Measurements from ENCODE around the gene GGT5. TPM values are rescaled to one million over a fixed set of nuclear protein-coding genes. Genes with fewer than 3 reads are reported as not detected.

GGT5 gene
- total RNA-seq, 1 experiment from 2014 or later, result 0.20 TPM

DNA sequence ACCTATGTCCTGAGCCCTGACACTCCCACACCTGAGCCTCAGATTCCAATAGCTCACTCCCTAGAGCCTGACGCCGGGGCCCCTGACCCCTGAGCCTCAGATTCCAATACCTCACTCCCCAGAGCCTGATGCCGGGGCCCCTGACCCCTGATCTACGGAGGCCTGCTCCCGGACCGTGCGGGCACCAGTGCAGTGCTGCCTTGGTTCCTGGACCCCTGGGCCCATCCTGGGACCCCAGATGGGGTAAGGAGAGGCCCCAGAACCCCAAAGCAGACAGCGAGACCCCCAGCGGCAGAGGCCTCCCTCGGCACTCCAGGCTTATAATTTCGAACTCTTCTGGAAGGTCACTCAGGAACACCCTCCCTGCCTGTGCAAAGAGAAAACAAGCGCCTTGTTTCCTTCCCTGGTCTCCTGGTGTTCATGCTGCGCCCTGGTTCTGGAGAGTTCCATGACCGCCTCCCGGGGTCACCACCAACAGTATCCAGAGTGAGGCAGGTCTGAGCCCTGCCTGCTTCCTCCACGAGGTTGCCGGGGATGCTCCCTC, 56.1 kb downstream of the GGT5 start:
- CTCF ChIA-PET, result interaction anchor here (0.6 to 4.4 kb wide), 30 partner anchors 9 to 314 kb away, joined by 3 to 136 read pairs (median 6); partner anchors contain the start of genes GGT5 and SUSD2
- no peak overlapping the region for H3K4me3 Mint-ChIP-seq
- H3K36me3 Mint-ChIP-seq, result no peaks in the 10 kb centered on the region
- no peak for DNase-seq (ENCODE audit: low spot score)
- H3K4me1 Mint-ChIP-seq, result peaks cover 3% of the 10 kb centered on the region; the same call in 1 of the 2 replicates
- no peak overlapping the region for H3K27ac Mint-ChIP-seq
- no peak for TF ChIP-seq NFYB (CRISPR knock-in tag; conservative IDR thresholded peaks at IDR 0.05; ENCODE audit: low read depth)
- no peak for TF ChIP-seq IRF2 (CRISPR knock-in tag; IDR thresholded peaks at IDR 0.05; ENCODE audit: borderline replicate concordance, low read depth)
- TF ChIP-seq RELA (CRISPR knock-in tag; IDR thresholded peaks at IDR 0.05; ENCODE audit: borderline replicate concordance), result no peak
- no peak for TF ChIP-seq NFE2L1 (CRISPR knock-in tag; IDR thresholded peaks at IDR 0.05)
- no peak for TF ChIP-seq SOX15 (CRISPR knock-in tag; IDR thresholded peaks at IDR 0.05)
- TF ChIP-seq, protein P1, sequence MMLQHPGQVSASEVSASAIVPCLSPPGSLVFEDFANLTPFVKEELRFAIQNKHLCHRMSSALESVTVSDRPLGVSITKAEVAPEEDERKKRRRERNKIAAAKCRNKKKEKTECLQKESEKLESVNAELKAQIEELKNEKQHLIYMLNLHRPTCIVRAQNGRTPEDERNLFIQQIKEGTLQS (CRISPR knock-in tag; conservative IDR thresholded peaks at IDR 0.05), result no peak
- H3K9me3 Mint-ChIP-seq, result no peaks in the 10 kb centered on the region
- POLR2A ChIA-PET, result no interaction called here
- no peaks in the 10 kb centered on the region; the same call in 1 of the 2 replicates for H3K27me3 Mint-ChIP-seq (ENCODE audit: low read depth)
- ATAC-seq, result no peak

DNA sequence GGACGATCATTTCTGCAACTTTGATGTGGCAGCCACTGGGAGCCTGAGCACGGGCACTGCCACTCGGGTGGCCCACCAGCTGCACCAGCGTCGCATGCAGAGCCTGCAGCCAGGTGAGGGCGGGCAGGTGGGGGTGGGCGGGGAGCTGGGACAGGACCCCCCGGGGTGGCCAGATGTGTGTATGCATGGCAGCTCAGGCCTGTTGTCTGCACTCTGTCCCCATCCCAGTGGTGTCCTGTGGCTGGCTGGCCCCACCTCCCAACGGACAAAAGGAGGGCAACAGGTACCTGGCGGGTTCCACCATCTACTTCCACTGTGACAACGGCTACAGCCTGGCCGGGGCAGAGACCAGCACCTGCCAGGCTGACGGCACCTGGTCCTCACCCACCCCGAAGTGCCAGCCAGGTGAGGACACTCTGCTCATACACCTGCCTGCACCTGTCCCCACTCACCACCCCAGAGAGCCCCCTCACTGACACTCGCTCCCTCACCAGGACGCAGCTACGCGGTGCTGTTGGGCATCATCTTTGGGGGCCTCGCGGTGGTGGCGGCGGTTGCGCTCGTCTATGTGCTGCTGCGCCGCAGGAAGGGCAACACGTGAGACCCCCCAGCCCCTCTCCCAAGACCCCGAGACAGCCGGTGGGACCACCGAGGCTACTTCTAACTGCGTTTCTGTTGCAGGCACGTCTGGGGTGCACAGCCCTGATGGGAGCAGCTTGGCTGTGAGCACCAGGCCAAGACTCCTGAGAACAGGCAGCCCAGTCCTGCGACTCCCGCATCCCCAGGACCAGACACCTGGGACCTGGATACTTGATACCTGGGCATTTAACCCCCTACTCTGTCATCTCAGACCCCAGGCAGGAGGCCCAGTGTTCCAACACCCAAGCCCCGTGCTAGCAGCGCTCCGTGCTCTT, 56.9 kb downstream of the GGT5 start:
- Mint-ChIP-seq H3K9me3 (no peaks in the 10 kb centered on the region), H3K27ac (no peak overlapping the region), H3K4me3 (no peak overlapping the region), H3K27me3 (ENCODE audit: low read depth) (no peaks in the 10 kb centered on the region; the same call in 1 of the 2 replicates), H3K36me3 (no peaks in the 10 kb centered on the region), H3K4me1 (peaks cover 3% of the 10 kb centered on the region; the same call in 1 of the 2 replicates)
- DNase-seq (ENCODE audit: low spot score), result no peak
- CTCF ChIA-PET, result interaction anchor here (0.7 to 4.2 kb wide), 6 partner anchors 9 to 231 kb away, joined by 3 to 42 read pairs (median 4); no protein-coding TSS in a partner anchor
- POLR2A ChIA-PET, result no interaction called here
- TF ChIP-seq NFATC4 (CRISPR knock-in tag; IDR thresholded peaks at IDR 0.05) (no peak), ZNF671 (CRISPR knock-in tag; IDR thresholded peaks at IDR 0.05) (no peak), MYBL2 (CRISPR knock-in tag; IDR thresholded peaks at IDR 0.05) (no peak), USF1 (CRISPR knock-in tag; IDR thresholded peaks at IDR 0.05) (no peak)
- TF ChIP-seq, protein P2, sequence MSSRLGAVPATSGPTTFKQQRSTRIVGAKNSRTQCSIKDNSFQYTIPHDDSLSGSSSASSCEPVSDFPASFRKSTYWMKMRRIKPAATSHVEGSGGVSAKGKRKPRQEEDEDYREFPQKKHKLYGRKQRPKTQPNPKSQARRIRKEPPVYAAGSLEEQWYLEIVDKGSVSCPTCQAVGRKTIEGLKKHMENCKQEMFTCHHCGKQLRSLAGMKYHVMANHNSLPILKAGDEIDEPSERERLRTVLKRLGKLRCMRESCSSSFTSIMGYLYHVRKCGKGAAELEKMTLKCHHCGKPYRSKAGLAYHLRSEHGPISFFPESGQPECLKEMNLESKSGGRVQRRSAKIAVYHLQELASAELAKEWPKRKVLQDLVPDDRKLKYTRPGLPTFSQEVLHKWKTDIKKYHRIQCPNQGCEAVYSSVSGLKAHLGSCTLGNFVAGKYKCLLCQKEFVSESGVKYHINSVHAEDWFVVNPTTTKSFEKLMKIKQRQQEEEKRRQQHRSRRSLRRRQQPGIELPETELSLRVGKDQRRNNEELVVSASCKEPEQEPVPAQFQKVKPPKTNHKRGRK (CRISPR knock-in tag; IDR thresholded peaks at IDR 0.05; ENCODE audit: borderline replicate concordance), result no peak
- TF ChIP-seq, protein P3, sequence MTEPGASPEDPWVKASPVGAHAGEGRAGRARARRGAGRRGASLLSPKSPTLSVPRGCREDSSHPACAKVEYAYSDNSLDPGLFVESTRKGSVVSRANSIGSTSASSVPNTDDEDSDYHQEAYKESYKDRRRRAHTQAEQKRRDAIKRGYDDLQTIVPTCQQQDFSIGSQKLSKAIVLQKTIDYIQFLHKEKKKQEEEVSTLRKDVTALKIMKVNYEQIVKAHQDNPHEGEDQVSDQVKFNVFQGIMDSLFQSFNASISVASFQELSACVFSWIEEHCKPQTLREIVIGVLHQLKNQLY (CRISPR knock-in tag; IDR thresholded peaks at IDR 0.05), result no peak
- ATAC-seq, result no peak

GRCh38 chr22:24186892-24187670, 57.8 kb downstream of the GGT5 start:
- no peak overlapping the region for H3K4me3 Mint-ChIP-seq
- ATAC-seq, result no peak
- no peak for DNase-seq (ENCODE audit: low spot score)
- H3K36me3 Mint-ChIP-seq, result no peaks in the 10 kb centered on the region
- no peak for TF ChIP-seq ZBTB21 (CRISPR knock-in tag; IDR thresholded peaks at IDR 0.05; ENCODE audit: borderline replicate concordance)
- ChIA-PET CTCF (interaction anchor here (0.7 to 1.1 kb wide), 5 partner anchors 30 to 232 kb away, joined by 3 to 4 read pairs (median 3); no protein-coding TSS in a partner anchor), POLR2A (no interaction called here)
- peaks cover 3% of the 10 kb centered on the region; the same call in 1 of the 2 replicates for H3K4me1 Mint-ChIP-seq
- H3K9me3 Mint-ChIP-seq, result no peaks in the 10 kb centered on the region
- no peaks in the 10 kb centered on the region for H3K27me3 Mint-ChIP-seq (ENCODE audit: low read depth)
- no peak overlapping the region for H3K27ac Mint-ChIP-seq

All from WTC11 (cell line).